ENCODE data around the gene OTOG. TPM values are rescaled to one million over a fixed set of nuclear protein-coding genes. Genes with fewer than 3 reads are reported as not detected.

Gene OTOG
- total RNA-seq, 4 donors from 2014 or later: 0.09 TPM; not detected in 3

DNA sequence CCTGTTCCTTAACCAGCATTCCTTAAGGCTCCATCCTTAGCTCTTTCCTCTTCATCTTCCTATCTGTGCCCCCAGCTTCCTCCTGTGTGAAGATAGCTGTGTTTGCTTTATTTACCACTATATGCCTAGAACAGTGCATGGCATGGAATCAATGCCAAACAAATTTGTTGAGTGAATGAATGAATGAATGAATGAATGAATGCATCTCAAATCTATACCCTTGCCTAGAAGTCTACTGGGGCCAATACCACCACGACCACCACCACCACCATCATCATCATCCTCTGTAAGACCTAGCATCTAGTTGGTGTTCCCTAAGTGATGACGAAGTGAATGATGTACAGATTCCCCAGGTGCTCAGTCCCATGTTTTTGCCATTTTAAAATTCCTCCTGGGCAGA lies 819 bp upstream of the OTOG start:
- Histone ChIP-seq H3K27ac (no peak overlapping the region), H3K27me3 (no peaks in the 10 kb centered on the region), H3K9me3 (no peaks in the 10 kb centered on the region), H3K4me1 (peaks cover 0 to 6% (median 0%) of the 10 kb centered on the region in 4 donors), H3K36me3 (no peaks in the 10 kb centered on the region), H3K4me3 (no peak overlapping the region)
- TF ChIP-seq POLR2A (IDR thresholded peaks at IDR 0.05): no peak
- DNase-seq: no peak

DNA sequence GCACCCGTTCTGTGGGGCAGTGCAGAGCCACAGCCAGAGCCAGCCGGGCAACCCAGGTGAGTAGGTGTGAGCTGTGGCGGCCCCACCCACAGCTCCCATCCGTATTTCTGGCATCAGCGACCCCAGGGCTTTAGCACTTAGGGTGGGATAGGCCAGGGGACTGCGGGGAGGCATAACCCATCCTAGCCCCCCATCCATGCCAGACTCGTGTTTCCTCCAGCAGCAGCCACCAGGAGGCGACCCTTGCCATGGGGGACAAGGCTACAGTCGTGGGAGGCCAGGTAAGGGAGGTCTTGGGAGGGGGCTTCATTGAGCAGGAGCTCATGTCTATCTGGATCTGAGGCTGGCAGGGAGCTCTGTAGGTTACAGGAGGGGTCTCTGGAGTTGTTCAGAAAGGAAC lies 873 bp downstream of the OTOG start:
- no peaks in the 10 kb centered on the region for H3K36me3 ChIP-seq
- no peaks in the 10 kb centered on the region for H3K27me3 ChIP-seq
- H3K9me3 ChIP-seq: no peaks in the 10 kb centered on the region
- peaks cover 0 to 6% (median 0%) of the 10 kb centered on the region in 4 donors for H3K4me1 ChIP-seq
- no peak overlapping the region for H3K27ac ChIP-seq
- no peak for DNase-seq
- TF ChIP-seq, protein P1, sequence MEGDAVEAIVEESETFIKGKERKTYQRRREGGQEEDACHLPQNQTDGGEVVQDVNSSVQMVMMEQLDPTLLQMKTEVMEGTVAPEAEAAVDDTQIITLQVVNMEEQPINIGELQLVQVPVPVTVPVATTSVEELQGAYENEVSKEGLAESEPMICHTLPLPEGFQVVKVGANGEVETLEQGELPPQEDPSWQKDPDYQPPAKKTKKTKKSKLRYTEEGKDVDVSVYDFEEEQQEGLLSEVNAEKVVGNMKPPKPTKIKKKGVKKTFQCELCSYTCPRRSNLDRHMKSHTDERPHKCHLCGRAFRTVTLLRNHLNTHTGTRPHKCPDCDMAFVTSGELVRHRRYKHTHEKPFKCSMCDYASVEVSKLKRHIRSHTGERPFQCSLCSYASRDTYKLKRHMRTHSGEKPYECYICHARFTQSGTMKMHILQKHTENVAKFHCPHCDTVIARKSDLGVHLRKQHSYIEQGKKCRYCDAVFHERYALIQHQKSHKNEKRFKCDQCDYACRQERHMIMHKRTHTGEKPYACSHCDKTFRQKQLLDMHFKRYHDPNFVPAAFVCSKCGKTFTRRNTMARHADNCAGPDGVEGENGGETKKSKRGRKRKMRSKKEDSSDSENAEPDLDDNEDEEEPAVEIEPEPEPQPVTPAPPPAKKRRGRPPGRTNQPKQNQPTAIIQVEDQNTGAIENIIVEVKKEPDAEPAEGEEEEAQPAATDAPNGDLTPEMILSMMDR (IDR thresholded peaks at IDR 0.05): peak in 1 of 6 experiments; percentile 8
- no peak for TF ChIP-seq POLR2A (IDR thresholded peaks at IDR 0.05)
- no peak overlapping the region for H3K4me3 ChIP-seq

DNA sequence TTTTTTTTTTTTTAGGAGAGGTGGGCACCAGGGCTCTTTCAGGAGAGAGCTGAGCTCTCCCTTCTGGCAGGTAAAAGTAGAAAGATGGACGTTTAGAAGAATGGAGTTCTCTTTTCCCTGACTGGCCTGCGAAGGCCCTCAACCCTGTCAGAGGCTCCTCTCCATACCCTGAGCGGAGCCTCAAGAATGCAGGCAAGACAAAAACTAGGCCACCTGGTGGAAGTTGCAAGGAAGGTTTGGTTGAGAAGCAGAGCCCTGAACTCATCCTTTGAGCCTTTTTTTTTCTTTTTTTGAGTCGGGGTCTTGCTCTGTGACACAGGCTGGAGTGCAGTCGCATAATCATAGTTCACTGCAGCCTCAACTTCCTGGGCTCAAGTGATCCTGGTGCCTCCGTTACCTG lies 1.4 kb downstream of the OTOG start:
- peaks cover 0 to 6% (median 0%) of the 10 kb centered on the region in 4 donors for H3K4me1 ChIP-seq

DNA sequence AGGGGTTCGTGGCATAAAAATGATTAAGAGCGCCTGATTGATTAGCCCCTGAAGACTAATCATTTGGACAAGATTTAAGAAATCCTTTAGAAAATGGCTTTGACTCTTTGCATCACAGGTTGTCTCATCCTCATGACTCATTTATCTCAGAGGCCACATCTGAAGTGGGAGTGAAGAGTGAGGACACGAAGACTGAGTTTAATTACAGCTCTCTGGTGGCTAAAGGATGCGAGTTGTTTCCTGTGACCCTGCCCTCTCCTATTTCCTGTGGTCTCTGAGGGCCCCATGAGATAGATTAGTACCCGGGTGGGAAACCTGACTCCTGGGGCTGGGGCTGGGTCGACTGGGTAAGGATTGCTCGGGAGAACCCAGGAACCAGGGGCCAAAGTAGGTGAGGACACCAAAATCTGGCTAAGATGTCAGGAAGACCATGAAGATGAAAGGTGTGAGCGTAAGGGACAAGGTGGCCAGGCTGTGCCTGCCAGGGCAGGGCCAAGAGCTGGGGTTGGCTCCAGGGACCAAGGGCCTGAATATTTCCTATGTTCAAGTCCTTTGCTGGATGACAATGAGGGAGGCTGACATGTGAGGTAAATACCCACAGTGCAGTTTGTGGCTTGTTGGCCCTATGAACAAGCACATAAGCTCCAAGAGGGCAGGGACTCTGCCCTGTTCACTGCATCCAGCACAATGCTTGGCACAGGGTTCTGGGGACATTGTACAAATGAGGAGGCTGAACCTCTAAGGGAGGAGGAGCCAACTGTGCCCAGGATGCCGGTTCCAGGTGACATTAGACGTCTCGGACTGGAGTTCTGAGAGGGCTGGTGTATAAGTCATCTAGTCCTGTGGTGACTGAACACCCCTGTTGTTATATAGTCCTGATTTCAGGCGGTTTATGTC lies 3.6 kb downstream of the OTOG start:
- no peak for TF ChIP-seq POLR2A (IDR thresholded peaks at IDR 0.05)
- TF ChIP-seq, protein P1 (IDR thresholded peaks at IDR 0.05): no peak
- no peaks in the 10 kb centered on the region for H3K4me1 ChIP-seq
- H3K9me3 ChIP-seq: no peaks in the 10 kb centered on the region
- DNase-seq: peak in 2 of 3 donors; percentile 22 to 32
- no peaks in the 10 kb centered on the region for H3K27me3 ChIP-seq
- no peak overlapping the region for H3K27ac ChIP-seq
- no peaks in the 10 kb centered on the region for H3K36me3 ChIP-seq
- H3K4me3 ChIP-seq: no peak overlapping the region

More for the DNA sequence above, 1.4 kb downstream of the OTOG start:
- no peak for DNase-seq
- Histone ChIP-seq H3K4me3 (no peak overlapping the region), H3K36me3 (no peaks in the 10 kb centered on the region), H3K9me3 (no peaks in the 10 kb centered on the region), H3K27me3 (no peaks in the 10 kb centered on the region), H3K27ac (no peak overlapping the region)
- TF ChIP-seq, protein P1 (IDR thresholded peaks at IDR 0.05): peak in 2 of 6 experiments; percentile 18 to 36
- no peak for TF ChIP-seq POLR2A (IDR thresholded peaks at IDR 0.05)

DNA sequence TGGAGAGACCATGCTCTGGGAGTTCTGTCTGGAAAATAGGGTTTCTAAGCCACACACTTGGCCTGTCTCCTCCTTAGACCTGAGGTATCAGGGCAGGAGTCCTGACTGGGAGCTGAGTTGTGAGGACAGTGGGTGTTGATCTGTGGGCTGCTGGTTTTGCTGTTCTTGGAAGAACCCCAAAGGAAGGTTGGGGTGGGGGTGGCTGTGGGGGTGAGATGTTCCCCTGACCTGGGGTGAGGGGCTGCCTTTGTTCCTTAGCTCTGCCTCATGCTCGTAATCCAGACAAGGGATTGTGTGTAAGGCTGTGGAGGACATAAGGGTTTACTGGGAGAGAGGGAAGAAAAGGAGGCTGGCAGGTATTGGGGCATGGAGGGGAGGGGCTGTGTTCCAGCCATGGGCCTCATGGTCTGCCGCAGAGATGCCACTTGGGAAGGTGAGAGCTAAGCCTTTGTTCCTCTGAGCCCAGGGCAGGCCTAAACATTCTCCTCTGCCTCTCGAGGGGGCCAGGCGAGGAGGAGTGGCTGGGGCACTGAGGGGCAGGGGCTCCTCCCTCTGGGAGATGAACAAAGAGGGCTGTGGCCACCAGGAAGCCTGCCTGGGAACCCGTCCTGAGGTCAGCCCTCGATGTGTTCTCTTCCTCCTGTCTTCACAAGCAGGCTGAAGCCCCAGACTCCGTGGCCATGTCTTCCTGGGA lies 4.4 kb downstream of the OTOG start:
- Histone ChIP-seq H3K27me3 (no peaks in the 10 kb centered on the region), H3K4me3 (no peak overlapping the region), H3K36me3 (no peaks in the 10 kb centered on the region), H3K9me3 (no peaks in the 10 kb centered on the region), H3K4me1 (no peaks in the 10 kb centered on the region), H3K27ac (no peak overlapping the region)
- TF ChIP-seq, protein P1 (IDR thresholded peaks at IDR 0.05): no peak
- no peak for TF ChIP-seq POLR2A (IDR thresholded peaks at IDR 0.05)
- DNase-seq: peak in 1 of 3 donors; percentile 19

DNA sequence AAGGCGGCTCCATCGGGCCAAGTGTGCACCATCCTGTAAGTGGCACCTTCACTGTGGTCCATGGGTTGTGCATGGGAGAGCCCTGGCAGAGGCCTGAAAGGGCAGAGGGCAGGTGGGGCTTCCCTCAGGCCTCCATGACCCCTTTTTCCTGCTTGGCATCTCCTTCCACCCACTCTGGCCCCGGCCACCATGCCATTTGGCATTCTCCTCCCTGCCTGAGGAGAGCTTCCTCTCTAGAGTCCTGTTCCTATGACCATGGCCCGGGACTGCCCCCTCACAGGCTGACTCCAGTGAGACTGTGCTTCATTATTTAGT lies 4.9 kb downstream of the OTOG start:
- peak in 1 of 3 donors; percentile 6 for DNase-seq
- Histone ChIP-seq H3K36me3 (no peaks in the 10 kb centered on the region), H3K9me3 (no peaks in the 10 kb centered on the region), H3K4me3 (no peak overlapping the region), H3K27ac (no peak overlapping the region), H3K4me1 (no peaks in the 10 kb centered on the region), H3K27me3 (no peaks in the 10 kb centered on the region)
- TF ChIP-seq POLR2A (IDR thresholded peaks at IDR 0.05): no peak
- TF ChIP-seq, protein P1 (IDR thresholded peaks at IDR 0.05): no peak

Data from Peyer's patch (tissue), 4 donors.